Stimulated activated CD4-positive, alpha-beta T cell treated with anti-CD3 and anti-CD28 coated beads, Interleukin-15, amount 100 ng/mL, for 1 hour (primary cell): ENCODE data around the gene MUC20.
"Not testable (repeated sequence)": the region's sequence is repeated elsewhere in the genome, so short reads cannot be mapped to it uniquely, and the experiment has no call there.

Experiments
- DNase-seq, 2 donors: peaks; one replicate each; pipeline ENCODE4 v3.0.0-alpha.2; 2020; ENCODE audit warnings: low read depth in 1 of 2, low spot score in 1 of 2

Gene MUC20

GRCh38 chr3:195728789-195729188 lies 8.0 kb downstream of the MUC20 start:
- DNase-seq, result not testable (repeated sequence)

- no peak for DNase-seq
These were observed 8.9 kb downstream of the MUC20 start for GRCh38 chr3:195729476-195730251.

GRCh38 chr3:195731356-195731905 lies 10.7 kb downstream of the MUC20 start:
- no peak for DNase-seq

- no peak for DNase-seq
These were observed 12.2 kb downstream of the MUC20 start for GRCh38 chr3:195732940-195733339.

GRCh38 chr3:195735036-195735695 lies 14.4 kb downstream of the MUC20 start:
- no peak for DNase-seq

GRCh38 chr3:195736866-195737490 lies 16.2 kb downstream of the MUC20 start:
- DNase-seq, result no peak

GRCh38 chr3:195737782-195738181 lies 17.0 kb downstream of the MUC20 start:
- DNase-seq, result not testable (repeated sequence)

GRCh38 chr3:195738274-195739044 lies 17.7 kb downstream of the MUC20 start:
- no peak for DNase-seq

- no peak for DNase-seq
These were observed 18.9 kb downstream of the MUC20 start for GRCh38 chr3:195739561-195740111.

GRCh38 chr3:195744437-195744836 lies 23.7 kb downstream of the MUC20 start:
- no peak for DNase-seq

- DNase-seq, result no peak
These were observed 25.6 kb downstream of the MUC20 start for GRCh38 chr3:195746346-195746745.

- DNase-seq, result no peak
These were observed 26.0 kb downstream of the MUC20 start for GRCh38 chr3:195746751-195747150.

GRCh38 chr3:195748661-195749060 lies 27.9 kb downstream of the MUC20 start:
- DNase-seq, result no peak

- DNase-seq, result not testable (repeated sequence)
These were observed 28.3 kb downstream of the MUC20 start for GRCh38 chr3:195749101-195749500.

- no peak for DNase-seq
These were observed 30.2 kb downstream of the MUC20 start for GRCh38 chr3:195750797-195751520.

GRCh38 chr3:195751560-195751959 lies 30.8 kb downstream of the MUC20 start:
- DNase-seq, result no peak

GRCh38 chr3:195752066-195752465 lies 31.3 kb downstream of the MUC20 start:
- DNase-seq, result no peak

GRCh38 chr3:195752546-195753331 lies 32.0 kb downstream of the MUC20 start:
- no peak for DNase-seq

GRCh38 chr3:195753581-195753980 lies 32.8 kb downstream of the MUC20 start:
- DNase-seq, result no peak
